WERI-Rb-1 (cell line): ENCODE data around the gene HSBP1.

Experiments used
- DNase-seq: peaks from one replicate; pipeline ENCODE4 v3.0.0-alpha.2; 2020
- H3K27ac ChIP-seq: fragments of 250-450 bp; sonication (Bioruptor Pico); 2 replicates; pipeline ENCODE4 v1.5.1; 2020; ENCODE audit warnings: mild to moderate bottlenecking, moderate library complexity
- H3K27me3 ChIP-seq: fragments of 250-450 bp; sonication (Bioruptor Pico); 2 replicates; pipeline ENCODE4 v1.5.1; 2021; ENCODE audit warnings: mild to moderate bottlenecking, low read depth, moderate library complexity; ENCODE audit not compliant: insufficient read depth, severe bottlenecking
- H3K36me3 ChIP-seq: fragments of 250-450 bp; sonication (Bioruptor Pico); 2 replicates; pipeline ENCODE4 v1.5.1; 2020; ENCODE audit warnings: mild to moderate bottlenecking, moderate library complexity
- H3K4me3 ChIP-seq: 2 replicates; pipeline ENCODE4 v1.5.1; 2011; ENCODE audit warnings: low read depth, mild to moderate bottlenecking, control low read depth, low read length
- H3K9me3 ChIP-seq: fragments of 250-450 bp; sonication (Bioruptor Pico); 2 replicates; pipeline ENCODE4 v1.5.1; 2021; ENCODE audit warnings: mild to moderate bottlenecking, moderate library complexity; ENCODE audit not compliant: severe bottlenecking
- CTCF ChIP-seq: IDR thresholded peaks from 2 replicates; pipeline ENCODE4 v1.5.1; 2011; ENCODE audit warnings: low read depth, mild to moderate bottlenecking, control low read depth, inconsistent platforms, low read length

HSBP1 gene

GRCh38 chr16:83813823-83814658 lies 6.3 kb downstream of the HSBP1 start:
- no peaks in the 10 kb centered on the region for H3K9me3 ChIP-seq
- H3K27ac ChIP-seq = no peak overlapping the region
- no peak for TF ChIP-seq CTCF
- no peaks in the 10 kb centered on the region; the same call in 1 of the 2 replicates for H3K36me3 ChIP-seq
- H3K4me3 ChIP-seq = no peak overlapping the region
- no peaks in the 10 kb centered on the region for H3K27me3 ChIP-seq
- DNase-seq = no peak

- no peak overlapping the region for H3K27ac ChIP-seq
- H3K9me3 ChIP-seq = no peaks in the 10 kb centered on the region
- no peak for TF ChIP-seq CTCF
- H3K36me3 ChIP-seq = no peaks in the 10 kb centered on the region; the same call in 1 of the 2 replicates
- H3K4me3 ChIP-seq = no peak overlapping the region
- DNase-seq = no peak
- H3K27me3 ChIP-seq = no peaks in the 10 kb centered on the region
Observed at GRCh38 chr16:83814659-83814985, 6.8 kb downstream of the HSBP1 start.

- no peak overlapping the region for H3K4me3 ChIP-seq
- DNase-seq = no peak
- no peak overlapping the region for H3K27ac ChIP-seq
- no peaks in the 10 kb centered on the region for H3K27me3 ChIP-seq
- no peak for TF ChIP-seq CTCF
- H3K36me3 ChIP-seq = no peaks in the 10 kb centered on the region
- H3K9me3 ChIP-seq = no peaks in the 10 kb centered on the region
Observed at GRCh38 chr16:83817022-83817421, 9.2 kb downstream of the HSBP1 start.

GRCh38 chr16:83818276-83818675 lies 10.5 kb downstream of the HSBP1 start:
- DNase-seq = no peak
- H3K27ac ChIP-seq = no peak overlapping the region
- no peaks in the 10 kb centered on the region for H3K36me3 ChIP-seq
- no peaks in the 10 kb centered on the region for H3K9me3 ChIP-seq
- no peak overlapping the region for H3K4me3 ChIP-seq
- no peaks in the 10 kb centered on the region for H3K27me3 ChIP-seq
- TF ChIP-seq CTCF = no peak

GRCh38 chr16:83819361-83819760 lies 11.6 kb downstream of the HSBP1 start:
- Histone ChIP-seq H3K9me3 (no peaks in the 10 kb centered on the region), H3K27me3 (no peaks in the 10 kb centered on the region), H3K4me3 (no peak overlapping the region), H3K36me3 (no peaks in the 10 kb centered on the region), H3K27ac (no peak overlapping the region)
- TF ChIP-seq CTCF = no peak
- no peak for DNase-seq
